ENCODE results near the gene SLC6A9. TPM values are rescaled to one million over a fixed set of nuclear protein-coding genes. Genes with fewer than 3 reads are reported as not detected.

The SLC6A9 gene
- total RNA-seq, 1 donor from 2014 or later: 19.2 TPM

GRCh38 chr1:44047131-44047530 lies 15.9 kb upstream of the SLC6A9 start:
- Histone ChIP-seq H3K27ac (peak overlapping the region; percentile 11), H3K27me3 (no peaks in the 10 kb centered on the region), H3K4me3 (no peak overlapping the region), H3K4me1 (no peaks in the 10 kb centered on the region), H3K36me3 (no peaks in the 10 kb centered on the region), H3K9me3 (no peaks in the 10 kb centered on the region)
- ATAC-seq: no peak
- TF ChIP-seq CTCF (IDR thresholded peaks at IDR 0.05): no peak
- intact Hi-C loops (cut with DNase I): no loop called here
- no peak for DNase-seq

GRCh38 chr1:44045064-44045463 lies 13.8 kb upstream of the SLC6A9 start:
- H3K4me3 ChIP-seq: no peak overlapping the region
- no peak for ATAC-seq
- H3K27me3 ChIP-seq: no peaks in the 10 kb centered on the region
- TF ChIP-seq CTCF (IDR thresholded peaks at IDR 0.05): no peak
- no peak overlapping the region for H3K27ac ChIP-seq
- H3K4me1 ChIP-seq: no peaks in the 10 kb centered on the region
- intact Hi-C loops (cut with DNase I): no loop called here
- no peaks in the 10 kb centered on the region for H3K36me3 ChIP-seq
- no peaks in the 10 kb centered on the region for H3K9me3 ChIP-seq
- no peak for DNase-seq

GRCh38 chr1:44044071-44044801 lies 13.0 kb upstream of the SLC6A9 start:
- H3K27ac ChIP-seq: no peak overlapping the region
- H3K36me3 ChIP-seq: no peaks in the 10 kb centered on the region
- DNase-seq: no peak
- no peak for TF ChIP-seq CTCF (IDR thresholded peaks at IDR 0.05)
- no peak for ATAC-seq
- intact Hi-C loops (cut with DNase I): no loop called here
- H3K27me3 ChIP-seq: no peaks in the 10 kb centered on the region
- H3K9me3 ChIP-seq: no peaks in the 10 kb centered on the region
- no peaks in the 10 kb centered on the region for H3K4me1 ChIP-seq
- no peak overlapping the region for H3K4me3 ChIP-seq

GRCh38 chr1:44043176-44044070 lies 12.2 kb upstream of the SLC6A9 start:
- no peaks in the 10 kb centered on the region for H3K36me3 ChIP-seq
- H3K27ac ChIP-seq: no peak overlapping the region
- DNase-seq: no peak
- H3K4me1 ChIP-seq: no peaks in the 10 kb centered on the region
- H3K27me3 ChIP-seq: no peaks in the 10 kb centered on the region
- intact Hi-C loops (cut with DNase I): no loop called here
- H3K4me3 ChIP-seq: no peak overlapping the region
- TF ChIP-seq CTCF (IDR thresholded peaks at IDR 0.05): no peak
- no peaks in the 10 kb centered on the region for H3K9me3 ChIP-seq
- peak; percentile 5 for ATAC-seq

- DNase-seq (no peak), ATAC-seq (no peak)
- H3K4me3 ChIP-seq: no peak overlapping the region
- no peaks in the 10 kb centered on the region for H3K9me3 ChIP-seq
- no peak for TF ChIP-seq CTCF (IDR thresholded peaks at IDR 0.05)
- peaks cover 10% of the 10 kb centered on the region for H3K4me1 ChIP-seq
- no peaks in the 10 kb centered on the region for H3K36me3 ChIP-seq
- intact Hi-C loops (cut with DNase I): no loop called here
- H3K27me3 ChIP-seq: no peaks in the 10 kb centered on the region
- no peak overlapping the region for H3K27ac ChIP-seq
Observed at GRCh38 chr1:44040846-44041245, 9.6 kb upstream of the SLC6A9 start.

All from upper lobe of right lung (tissue), 1 donor.